Peyer's patch (tissue), 4 donors: Measurements from ENCODE around the gene SPAG16. TPM values are rescaled to one million over a fixed set of nuclear protein-coding genes. Genes with fewer than 3 reads are reported as not detected.

Source experiments
- DNase-seq, 3 donors: peaks; one replicate each; pipeline ENCODE4 v3.0.0-alpha.2; 2017 to 2019
- H3K27ac ChIP-seq, 4 donors: fragments of 200-600 bp; sonication (generic); one replicate each; pipeline ENCODE4 v1.5.1; 2016 to 2019
- H3K27me3 ChIP-seq, 2 donors: fragments of 200-600 bp; sonication (generic); one replicate each; pipeline ENCODE4 v1.5.1; 2019
- H3K36me3 ChIP-seq, 3 donors: fragments of 200-600 bp; sonication (generic); one replicate each; pipeline ENCODE4 v1.5.1; 2016 to 2019
- H3K4me1 ChIP-seq, 4 donors: fragments of 200-600 bp; sonication (generic); one replicate each; pipeline ENCODE4 v1.5.1; 2016 to 2019
- H3K4me3 ChIP-seq, 4 donors: fragments of 200-600 bp; sonication (generic); 1 replicate in 3 of 4; 2 replicates in 1 of 4; pipeline ENCODE4 v1.5.1; 2016 to 2019; ENCODE audit warnings: mild to moderate bottlenecking in 1 of 4
- H3K9me3 ChIP-seq, 4 donors: fragments of 200-600 bp; sonication (generic); one replicate each; pipeline ENCODE4 v1.5.1; 2016 to 2019; ENCODE audit warnings: mild to moderate bottlenecking in 1 of 4
- POLR2A ChIP-seq, 2 donors: fragments of 450-650 bp; IDR thresholded peaks; one replicate each; pipeline ENCODE4 v1.5.1; 2017; ENCODE audit warnings: antibody characterized with exemption in 2 of 2, mild to moderate bottlenecking in 2 of 2, moderate library complexity in 2 of 2
- total RNA-seq, 4 donors: library from RNA; depleted of rRNA; stranded (reverse); fragments of >200 nt; gene quantifications; one replicate each; pipeline ENCODE4 v1.1.0, GENCODE V29; 2016
- TF ChIP-seq, protein P1 (sequence below), 6 experiments: fragments of 450-650 bp in 4 of 6; fragments of 200-600 bp in 2 of 6; sonication (generic) in 1 of 6; IDR thresholded peaks; one replicate each; pipeline ENCODE4 v1.5.1; 2017 to 2019; ENCODE audit warnings: antibody characterized with exemption in 6 of 6, mild to moderate bottlenecking in 3 of 6, moderate library complexity in 1 of 6

Gene SPAG16
- total RNA-seq, 4 donors from 2014 or later: 5.5 to 43.7 (median 10.0) TPM

DNA sequence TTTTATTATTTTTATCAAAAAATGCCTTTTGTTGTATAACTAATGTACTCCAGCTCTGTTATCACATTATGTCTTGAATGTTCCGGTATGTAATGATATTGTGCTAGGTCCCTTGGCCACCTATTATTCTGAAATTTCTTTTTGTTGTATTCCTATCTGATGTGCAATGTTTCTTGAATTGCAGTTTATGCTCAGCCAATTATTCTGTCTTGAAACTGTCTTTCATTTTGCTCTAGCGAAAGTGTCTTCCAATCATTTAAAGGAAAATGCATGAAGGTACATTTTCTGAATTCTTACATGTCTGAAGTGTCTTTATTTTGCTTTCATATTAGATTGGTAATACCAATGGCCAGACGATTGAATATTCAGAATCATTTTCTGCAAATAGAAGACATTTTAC lies 277.5 kb downstream of the SPAG16 start:
- Histone ChIP-seq H3K9me3 (peaks cover 0 to 5% (median 0%) of the 10 kb centered on the region in 4 donors), H3K4me3 (no peak overlapping the region), H3K27me3 (no peaks in the 10 kb centered on the region), H3K36me3 (no peaks in the 10 kb centered on the region), H3K27ac (no peak overlapping the region), H3K4me1 (no peaks in the 10 kb centered on the region)
- no peak for TF ChIP-seq POLR2A (IDR thresholded peaks at IDR 0.05)
- TF ChIP-seq, protein P1, sequence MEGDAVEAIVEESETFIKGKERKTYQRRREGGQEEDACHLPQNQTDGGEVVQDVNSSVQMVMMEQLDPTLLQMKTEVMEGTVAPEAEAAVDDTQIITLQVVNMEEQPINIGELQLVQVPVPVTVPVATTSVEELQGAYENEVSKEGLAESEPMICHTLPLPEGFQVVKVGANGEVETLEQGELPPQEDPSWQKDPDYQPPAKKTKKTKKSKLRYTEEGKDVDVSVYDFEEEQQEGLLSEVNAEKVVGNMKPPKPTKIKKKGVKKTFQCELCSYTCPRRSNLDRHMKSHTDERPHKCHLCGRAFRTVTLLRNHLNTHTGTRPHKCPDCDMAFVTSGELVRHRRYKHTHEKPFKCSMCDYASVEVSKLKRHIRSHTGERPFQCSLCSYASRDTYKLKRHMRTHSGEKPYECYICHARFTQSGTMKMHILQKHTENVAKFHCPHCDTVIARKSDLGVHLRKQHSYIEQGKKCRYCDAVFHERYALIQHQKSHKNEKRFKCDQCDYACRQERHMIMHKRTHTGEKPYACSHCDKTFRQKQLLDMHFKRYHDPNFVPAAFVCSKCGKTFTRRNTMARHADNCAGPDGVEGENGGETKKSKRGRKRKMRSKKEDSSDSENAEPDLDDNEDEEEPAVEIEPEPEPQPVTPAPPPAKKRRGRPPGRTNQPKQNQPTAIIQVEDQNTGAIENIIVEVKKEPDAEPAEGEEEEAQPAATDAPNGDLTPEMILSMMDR (IDR thresholded peaks at IDR 0.05): no peak
- no peak for DNase-seq

DNA sequence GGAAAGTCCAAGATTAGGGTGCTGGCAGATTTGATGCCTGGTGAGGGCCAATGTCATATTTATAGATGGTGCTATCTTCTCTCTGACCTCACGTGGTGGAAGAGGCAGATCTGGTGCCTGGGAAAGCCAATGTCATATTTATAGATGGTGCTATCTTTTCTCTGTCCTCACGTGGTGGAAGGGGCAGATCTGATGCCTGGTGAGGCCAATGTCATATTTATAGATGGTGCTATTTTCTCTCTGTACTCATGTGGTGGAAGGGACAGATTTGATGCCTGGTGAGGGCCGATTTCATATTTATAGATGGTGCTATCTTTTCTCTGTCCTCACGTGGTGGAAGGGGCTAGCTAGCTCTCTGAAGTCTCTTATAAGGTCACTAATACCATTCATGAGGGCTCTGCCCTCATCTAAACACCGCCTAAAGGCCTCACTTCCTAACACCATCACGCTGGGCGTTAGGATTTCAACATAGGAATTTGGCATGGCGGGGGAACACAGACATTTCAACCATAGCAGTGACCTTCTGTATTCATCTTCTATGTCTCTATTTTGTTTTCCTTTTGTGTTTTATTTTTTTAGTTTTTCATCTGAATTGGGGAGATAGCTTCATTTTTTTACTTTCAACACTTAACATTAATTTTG lies 278.4 kb downstream of the SPAG16 start:
- H3K9me3 ChIP-seq: peaks cover 0 to 5% (median 0%) of the 10 kb centered on the region in 4 donors
- H3K4me1 ChIP-seq: no peaks in the 10 kb centered on the region
- H3K27ac ChIP-seq: no peak overlapping the region
- no peak overlapping the region for H3K4me3 ChIP-seq
- DNase-seq: no peak
- no peaks in the 10 kb centered on the region for H3K36me3 ChIP-seq
- H3K27me3 ChIP-seq: no peaks in the 10 kb centered on the region
- no peak for TF ChIP-seq POLR2A (IDR thresholded peaks at IDR 0.05)
- TF ChIP-seq, protein P1 (IDR thresholded peaks at IDR 0.05): no peak

DNA sequence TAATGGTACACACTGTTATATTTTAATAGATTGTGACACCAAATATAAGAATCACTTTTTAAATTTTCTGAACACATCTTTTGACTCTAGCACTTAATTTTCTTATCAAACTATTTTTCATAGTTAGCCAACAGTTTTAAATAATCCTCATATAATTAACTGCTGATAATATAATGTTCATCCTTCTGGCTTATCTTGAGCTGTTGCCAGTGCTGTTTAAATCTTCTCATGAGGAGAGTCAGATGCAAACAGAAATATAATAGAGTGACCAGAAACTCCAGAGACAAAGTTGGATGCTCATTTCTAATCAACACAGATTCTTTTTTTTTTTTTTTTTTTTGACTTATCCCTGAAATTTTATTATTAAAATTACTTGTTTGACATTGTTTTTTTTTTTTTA lies 282.6 kb downstream of the SPAG16 start:
- H3K4me1 ChIP-seq: no peaks in the 10 kb centered on the region
- DNase-seq: no peak
- H3K27ac ChIP-seq: no peak overlapping the region
- H3K27me3 ChIP-seq: no peaks in the 10 kb centered on the region
- peaks cover 0 to 5% (median 0%) of the 10 kb centered on the region in 4 donors for H3K9me3 ChIP-seq
- no peak overlapping the region for H3K4me3 ChIP-seq
- TF ChIP-seq, protein P1 (IDR thresholded peaks at IDR 0.05): no peak
- no peak for TF ChIP-seq POLR2A (IDR thresholded peaks at IDR 0.05)
- H3K36me3 ChIP-seq: no peaks in the 10 kb centered on the region

DNA sequence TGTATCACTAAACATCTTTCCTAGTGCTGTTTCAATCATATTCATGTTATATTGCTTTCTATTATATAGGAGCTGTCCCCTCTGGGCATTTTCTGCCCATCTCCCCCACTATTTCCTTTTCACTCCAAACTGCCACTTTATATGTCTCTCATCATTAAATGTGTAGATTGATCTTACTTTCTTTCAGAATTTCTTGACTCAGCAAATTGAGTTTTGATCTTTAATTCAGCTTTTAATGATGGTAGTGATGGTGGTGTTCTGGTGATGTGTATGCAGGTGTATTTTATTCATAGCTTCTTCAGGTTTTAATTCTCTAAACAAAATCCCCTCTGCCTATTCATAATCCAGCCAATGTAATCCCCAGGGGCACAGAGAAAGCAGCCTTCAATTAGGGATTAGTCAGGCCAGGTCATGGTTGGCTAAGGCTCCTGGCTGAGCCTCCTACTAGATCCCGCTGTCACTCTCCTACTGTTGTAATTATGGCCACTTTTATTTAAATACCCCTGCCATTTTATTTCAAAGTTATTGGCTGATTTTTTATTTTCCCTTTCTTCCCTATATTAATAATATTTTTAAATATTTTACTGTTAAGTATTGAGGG lies 325.4 kb downstream of the SPAG16 start:
- H3K27ac ChIP-seq: no peak overlapping the region
- no peaks in the 10 kb centered on the region for H3K36me3 ChIP-seq
- no peaks in the 10 kb centered on the region for H3K4me1 ChIP-seq
- no peak overlapping the region for H3K4me3 ChIP-seq
- H3K9me3 ChIP-seq: no peaks in the 10 kb centered on the region
- TF ChIP-seq, protein P1 (IDR thresholded peaks at IDR 0.05): no peak
- no peak for TF ChIP-seq POLR2A (IDR thresholded peaks at IDR 0.05)
- DNase-seq: no peak
- no peaks in the 10 kb centered on the region for H3K27me3 ChIP-seq

DNA sequence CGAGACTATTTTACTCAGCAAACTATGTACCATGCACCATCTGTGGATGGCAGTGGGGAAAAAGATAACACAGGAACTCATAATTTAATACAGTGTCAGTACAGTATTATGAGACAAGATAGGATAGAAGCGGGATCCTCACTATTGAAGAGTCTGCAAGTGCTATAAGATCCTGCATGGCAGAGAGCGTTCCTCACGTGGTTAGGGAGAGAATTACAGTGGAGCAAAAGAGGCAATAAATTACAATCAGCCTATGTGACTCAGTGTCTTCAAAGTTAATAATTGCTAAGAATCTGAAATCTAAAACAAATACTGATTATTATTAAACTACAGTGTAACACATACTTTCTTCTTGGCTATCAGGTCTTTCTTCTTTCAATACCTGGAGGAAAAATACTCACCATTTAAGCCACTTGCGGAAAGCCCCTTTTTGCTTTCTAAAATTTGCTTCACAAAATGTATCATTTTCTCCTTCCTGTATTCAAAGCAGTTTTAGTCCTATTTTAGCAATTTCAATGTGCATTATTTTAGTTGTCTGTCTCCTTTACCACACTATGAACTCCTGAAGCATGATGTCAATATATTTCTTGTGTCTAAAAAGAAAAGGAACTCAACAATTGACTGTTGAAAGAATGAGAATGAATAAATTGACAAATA lies 342.9 kb downstream of the SPAG16 start:
- no peak for DNase-seq
- H3K36me3 ChIP-seq: no peaks in the 10 kb centered on the region
- H3K27ac ChIP-seq: no peak overlapping the region
- no peaks in the 10 kb centered on the region for H3K4me1 ChIP-seq
- H3K9me3 ChIP-seq: no peaks in the 10 kb centered on the region
- H3K4me3 ChIP-seq: no peak overlapping the region
- H3K27me3 ChIP-seq: no peaks in the 10 kb centered on the region
- TF ChIP-seq, protein P1 (IDR thresholded peaks at IDR 0.05): no peak
- TF ChIP-seq POLR2A (IDR thresholded peaks at IDR 0.05): no peak
